Body of pancreas (tissue), 4 donors: ENCODE measurements around the gene RASSF10.

Experiments used
- CTCF ChIP-seq, 7 experiments: fragments of 450-650 bp in 4 of 7; fragments of 200-600 bp in 3 of 7; sonication (generic) in 3 of 7; IDR thresholded peaks; one replicate each; pipeline ENCODE4 v1.5.1; 2016 to 2019; ENCODE audit warnings: antibody characterized with exemption in 7 of 7
- POLR2A ChIP-seq, 3 donors: fragments of 450-650 bp; IDR thresholded peaks; one replicate each; pipeline ENCODE4 v1.6.1; 2016; ENCODE audit warnings: antibody characterized with exemption in 3 of 3, mild to moderate bottlenecking in 2 of 3

- TF ChIP-seq CTCF (IDR thresholded peaks at IDR 0.05): no peak
- no peak for TF ChIP-seq POLR2A (IDR thresholded peaks at IDR 0.05)
Observed at GRCh38 chr11:12963051-12963450, 46.1 kb upstream of the RASSF10 start.
